ENCODE measurements around the gene TPM4.

- TF ChIP-seq POLR2A (IDR thresholded peaks at IDR 0.05): no peak
- TF ChIP-seq CTCF (IDR thresholded peaks at IDR 0.05 in 4 of 5, conservative IDR thresholded peaks at IDR 0.05 in 1 of 5): no peak
Observed at GRCh38 chr19:16087940-16088339, 11.6 kb downstream of the TPM4 start.
